Osteocyte (in vitro differentiated cells): ENCODE results near the gene POLR3F. TPM values are rescaled to one million over a fixed set of nuclear protein-coding genes. Genes with fewer than 3 reads are reported as not detected.

Experiments
- DNase-seq: peaks from one replicate; pipeline ENCODE4 v3.0.0; 2021; ENCODE audit warnings: mixed read lengths; ENCODE audit not compliant: unreplicated experiment; ENCODE audit errors: extremely low spot score
- H3K27ac Mint-ChIP-seq: one replicate; pipeline ENCODE4 v1.8.0; 2021; ENCODE audit warnings: mild to moderate bottlenecking, mixed read lengths; ENCODE audit not compliant: unreplicated experiment
- H3K27me3 Mint-ChIP-seq: one replicate; pipeline ENCODE4 v1.8.0; 2021; ENCODE audit warnings: mixed read lengths; ENCODE audit not compliant: unreplicated experiment
- H3K36me3 Mint-ChIP-seq: one replicate; pipeline ENCODE4 v1.8.0; 2021; ENCODE audit warnings: mixed read lengths; ENCODE audit not compliant: unreplicated experiment
- H3K4me1 Mint-ChIP-seq: one replicate; pipeline ENCODE4 v1.8.0; 2021; ENCODE audit warnings: mixed read lengths; ENCODE audit not compliant: unreplicated experiment
- H3K4me3 Mint-ChIP-seq: one replicate; pipeline ENCODE4 v1.8.0; 2021; ENCODE audit warnings: mild to moderate bottlenecking, moderate library complexity, mixed read lengths; ENCODE audit not compliant: unreplicated experiment
- H3K9me3 Mint-ChIP-seq: one replicate; pipeline ENCODE4 v1.8.0; 2021; ENCODE audit warnings: mixed read lengths; ENCODE audit not compliant: unreplicated experiment
- CTCF ChIP-seq: fragments of 200-600 bp; sonication (generic); IDR thresholded peaks from 2 replicates; pipeline ENCODE4 v1.5.0; 2021; ENCODE audit warnings: antibody characterized with exemption, mild to moderate bottlenecking, moderate library complexity
- microRNA-seq: library from miRNA; unstranded; fragments of <30 nt; microRNA quantifications from one replicate; pipeline ENCODE4 v1.1.0, GENCODE V29; 2020; ENCODE audit not compliant: unreplicated experiment
- total RNA-seq: library from RNA; stranded (reverse); gene quantifications from 2 replicates; pipeline ENCODE4 v1.2.1, GENCODE V29; 2021

Gene POLR3F
- total RNA-seq, 1 donor from 2014 or later, result 9.4 TPM

GRCh38 chr20:18533978-18534644 is 66.9 kb downstream of the POLR3F start:
- Mint-ChIP-seq H3K4me3 (no peak overlapping the region), H3K36me3 (peaks cover 44% of the 10 kb centered on the region), H3K27ac (no peak overlapping the region), H3K4me1 (no peaks in the 10 kb centered on the region), H3K9me3 (no peaks in the 10 kb centered on the region), H3K27me3 (no peaks in the 10 kb centered on the region)
- TF ChIP-seq CTCF, result no peak
- no peak for DNase-seq

Small RNAs within 50 kb of the gene (microRNA-seq; reads per million reads assigned to microRNA genes)
- not detected for gene MIR3192

Other genes with a start within 250 kb of the POLR3F start
- 14.0 and 15.6 TPM in 2 replicates for gene ZNF133, start 178.9 kb upstream of the POLR3F start, total RNA-seq
- gene DZANK1, start 360 bp upstream of the POLR3F start, total RNA-seq, result 1.9 and 2.4 TPM in 2 replicates
- gene RBBP9, start 29.8 kb downstream of the POLR3F start, total RNA-seq, result 12.7 and 14.3 TPM in 2 replicates
- gene SEC23B, start 40.5 kb downstream of the POLR3F start, total RNA-seq, result 30.5 and 36.8 TPM in 2 replicates
- gene SMIM26, start 100.0 kb downstream of the POLR3F start, total RNA-seq, result 55.7 and 56.1 TPM in 2 replicates
- gene DTD1, start 120.7 kb downstream of the POLR3F start, total RNA-seq, result 21.5 and 26.2 TPM in 2 replicates